ELF-1 (cell line): ENCODE measurements around the gene NUPR2.
"Not testable (repeated sequence)": the region's sequence is repeated elsewhere in the genome, so short reads cannot be mapped to it uniquely, and the experiment has no call there.

ENCODE experiments used
- DNase-seq: peaks from one replicate; pipeline ENCODE4 v3.0.0-alpha.2; 2016; ENCODE audit warnings: low read depth, low spot score

NUPR2 gene, protein sequence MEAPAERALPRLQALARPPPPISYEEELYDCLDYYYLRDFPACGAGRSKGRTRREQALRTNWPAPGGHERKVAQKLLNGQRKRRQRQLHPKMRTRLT

GRCh38 chr7:56115852-56116538 is at the start of gene NUPR2:
NUPR2 (minus strand) TSS chr7:56116417; CDS start chr7:56116314, 103 bp downstream.
- peak; percentile 58 for DNase-seq

GRCh38 chr7:56157238-56157790 is 41.1 kb upstream of the NUPR2 start:
- DNase-seq = no peak

GRCh38 chr7:56131062-56131461 is 14.8 kb upstream of the NUPR2 start:
- DNase-seq = not testable (repeated sequence)

DNA sequence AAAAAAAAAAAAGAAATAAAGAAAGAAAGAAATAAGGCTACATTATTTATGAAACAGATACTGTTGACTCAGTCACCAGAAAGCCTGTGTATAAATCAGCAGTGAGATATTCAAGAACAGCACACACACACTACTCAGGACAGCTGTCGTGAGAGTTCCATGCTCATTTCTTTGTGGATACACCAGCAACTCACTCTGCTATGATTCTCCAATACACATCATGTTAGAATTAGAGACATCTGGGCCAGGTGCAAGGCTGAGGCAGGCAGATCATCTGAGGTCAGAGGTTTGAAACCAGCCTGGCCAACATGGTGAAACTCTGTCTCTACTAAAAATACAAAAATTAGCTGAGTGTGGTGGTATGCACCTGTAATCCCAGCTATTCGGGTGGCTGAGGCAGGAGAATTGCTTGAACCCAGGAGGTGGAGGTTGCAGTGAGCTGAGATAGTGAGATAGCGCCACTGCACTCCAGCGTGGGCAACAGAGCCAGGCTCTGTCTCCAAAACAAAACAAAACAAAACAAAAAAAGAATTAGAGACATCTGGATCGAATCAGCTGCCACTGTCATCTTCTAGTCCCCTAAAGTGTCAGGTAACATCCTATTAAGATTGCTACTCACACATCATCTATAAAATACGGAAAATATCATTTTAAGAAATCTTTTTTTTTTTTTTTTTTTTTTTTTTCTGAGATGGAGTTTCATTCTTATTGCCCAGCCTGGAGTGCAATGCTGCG is 11.2 kb upstream of the NUPR2 start:
- DNase-seq = no peak

DNA sequence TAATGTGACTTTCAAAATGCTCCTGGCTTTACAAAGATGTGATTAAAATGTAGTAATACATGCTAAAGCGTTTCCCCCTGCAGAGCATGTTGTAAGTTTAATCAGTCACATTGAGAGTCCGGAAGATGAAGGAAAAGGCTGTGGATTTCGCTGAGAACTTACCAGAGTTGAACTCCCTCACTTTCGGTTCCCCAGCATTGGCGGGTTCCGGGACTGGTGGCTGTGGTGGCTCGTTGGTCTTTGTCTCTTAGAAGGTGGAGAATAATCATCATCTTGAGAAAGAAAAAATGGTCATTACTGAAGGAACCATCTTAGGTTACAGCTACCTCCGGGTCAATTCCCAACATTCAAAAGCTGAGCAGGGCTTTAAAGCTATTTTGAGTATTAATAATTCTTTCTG is 9.6 kb upstream of the NUPR2 start:
- DNase-seq = no peak

DNA sequence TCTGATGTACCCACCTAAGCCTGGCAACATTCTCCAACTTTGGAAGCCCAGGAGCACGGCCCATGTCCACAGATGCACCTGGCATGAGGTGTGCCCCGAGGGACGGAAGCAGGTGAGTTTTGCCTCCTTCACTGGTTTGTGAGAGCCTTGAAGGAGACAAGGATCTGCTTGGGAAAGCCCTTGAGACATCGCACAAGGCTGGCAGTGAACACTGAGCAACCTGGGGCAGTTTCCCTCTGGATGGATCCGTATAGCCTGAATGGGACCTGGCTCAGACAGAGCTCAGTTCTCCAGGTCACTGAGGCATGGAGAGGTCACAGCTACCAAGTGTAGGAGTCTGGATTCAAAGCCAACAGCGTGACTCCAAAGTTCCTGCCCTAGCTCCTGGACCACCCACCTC is 8.8 kb upstream of the NUPR2 start:
- DNase-seq = no peak

GRCh38 chr7:56121440-56121839 is 5.2 kb upstream of the NUPR2 start:
- no peak for DNase-seq

GRCh38 chr7:56112244-56112643 is 4.0 kb downstream of the NUPR2 start:
- not testable (repeated sequence) for DNase-seq

DNA sequence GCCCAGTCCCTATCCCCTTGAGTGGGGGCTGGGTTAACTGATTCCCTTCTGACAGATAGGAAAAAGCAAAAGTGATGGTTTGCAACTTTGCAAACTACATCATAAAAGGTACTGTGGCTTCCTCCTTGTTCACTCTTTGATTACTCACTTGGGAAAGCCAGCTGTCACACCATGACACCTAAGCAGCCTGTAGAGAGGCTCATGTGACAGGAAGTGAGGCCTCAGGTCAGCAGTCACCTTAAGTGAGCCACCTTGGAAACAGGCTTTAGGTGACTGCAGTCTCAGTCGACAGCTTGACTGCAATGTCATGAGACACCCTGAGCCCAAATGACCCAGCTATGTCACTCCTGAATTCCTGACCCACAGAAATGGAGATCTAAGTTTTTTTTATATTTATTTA is 5.6 kb downstream of the NUPR2 start:
- DNase-seq = no peak

GRCh38 chr7:56107954-56108258 is 8.3 kb downstream of the NUPR2 start:
- no peak for DNase-seq

DNA sequence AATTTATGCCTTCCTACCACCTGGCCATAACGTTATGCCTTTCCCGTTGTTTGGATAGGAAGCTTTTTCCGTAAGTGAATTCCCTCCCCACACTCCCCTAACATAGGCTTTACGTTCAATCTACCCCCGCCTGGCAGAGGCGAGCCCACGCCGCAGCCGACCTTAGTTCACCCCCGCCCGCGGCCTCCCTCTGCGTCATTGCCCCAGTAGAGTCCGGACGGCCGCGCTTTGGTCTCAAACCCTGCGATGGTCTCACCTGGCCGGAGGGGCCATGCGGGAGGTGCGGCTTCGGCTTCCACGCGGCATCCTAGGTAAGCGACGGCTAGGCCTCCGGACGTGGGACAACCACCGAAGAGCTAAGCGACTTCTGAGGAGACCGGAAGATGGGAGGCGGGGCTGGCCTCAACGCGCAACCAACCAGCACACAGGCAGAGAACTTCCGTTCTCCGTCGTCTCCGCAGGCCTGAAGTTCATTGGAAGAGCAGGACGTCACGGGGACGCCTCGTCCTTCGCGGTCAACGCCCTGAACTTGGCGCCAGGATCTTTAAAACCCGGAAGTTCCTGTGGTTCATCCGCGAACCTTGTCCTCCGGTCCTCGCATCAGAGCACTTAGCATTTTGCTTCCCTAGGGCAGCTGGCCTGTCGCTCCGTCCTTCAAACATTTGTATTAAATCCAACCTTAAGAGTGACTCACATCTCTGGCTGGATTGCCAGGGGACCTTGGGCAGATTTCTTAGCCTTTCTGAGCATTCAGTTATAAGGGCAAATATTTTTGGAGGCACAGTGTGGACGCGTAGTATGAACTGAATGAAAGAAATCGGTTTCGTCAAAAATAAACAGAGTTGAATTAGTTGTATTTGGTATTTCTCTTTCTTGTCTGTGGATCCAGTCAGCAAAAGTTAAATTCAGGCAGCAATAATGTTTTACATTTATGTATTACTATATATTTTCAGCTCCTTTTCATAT is 9.8 kb downstream of the NUPR2 start, which contains the start of gene CHCHD2:
CHCHD2 (minus strand) TSS at position 369 of the 966 bp plus-strand sequence; CDS start at position 306, 63 bp downstream.
- DNase-seq = peak; percentile 99

- DNase-seq = peak; percentile 18
These were observed 10.7 kb downstream of the NUPR2 start for GRCh38 chr7:56105508-56105907.

GRCh38 chr7:56104138-56104537 is 12.1 kb downstream of the NUPR2 start:
- DNase-seq = not testable (repeated sequence)

GRCh38 chr7:56099653-56100052 is 16.6 kb downstream of the NUPR2 start:
- no peak for DNase-seq

DNA sequence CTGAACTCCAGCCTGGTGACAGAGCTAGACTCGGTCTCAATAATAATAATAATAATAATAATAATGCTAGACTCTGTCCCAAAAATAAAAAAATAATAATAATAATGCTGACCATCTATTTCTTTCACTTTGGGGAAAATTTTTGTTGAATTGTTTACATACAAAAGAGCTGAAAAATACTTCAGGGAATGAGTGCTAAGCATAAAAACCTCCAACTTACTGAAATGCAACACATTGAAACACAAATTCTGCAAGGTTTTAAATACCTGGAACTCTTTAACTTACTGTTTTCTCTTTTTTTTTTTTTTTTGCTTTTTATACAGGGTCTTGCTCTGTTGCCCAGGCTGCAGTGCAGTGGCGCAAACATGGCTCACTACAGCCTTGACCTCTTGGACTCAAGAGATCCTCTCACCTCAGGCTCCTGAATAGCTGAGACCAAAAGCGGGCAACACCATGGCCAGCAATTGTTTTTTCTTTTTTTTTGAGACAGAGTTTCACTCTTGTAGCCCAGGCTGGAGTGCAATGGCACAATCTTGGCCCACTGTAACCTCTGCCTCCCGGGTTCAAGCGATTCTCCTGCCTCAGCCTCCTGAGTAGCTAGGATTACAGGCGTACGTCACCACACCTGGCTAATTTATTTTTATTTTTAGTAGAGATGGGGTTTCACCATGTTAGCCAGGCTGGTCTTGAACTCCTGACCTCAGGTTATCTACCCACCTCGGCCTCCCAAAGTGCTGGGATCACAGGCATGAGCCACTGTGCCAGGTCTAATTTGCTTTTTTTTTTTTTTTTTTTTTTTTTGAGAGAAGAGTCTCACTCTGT is 17.8 kb downstream of the NUPR2 start:
- not testable (repeated sequence) for DNase-seq

GRCh38 chr7:56097700-56098099 is 18.5 kb downstream of the NUPR2 start:
- DNase-seq = no peak

DNA sequence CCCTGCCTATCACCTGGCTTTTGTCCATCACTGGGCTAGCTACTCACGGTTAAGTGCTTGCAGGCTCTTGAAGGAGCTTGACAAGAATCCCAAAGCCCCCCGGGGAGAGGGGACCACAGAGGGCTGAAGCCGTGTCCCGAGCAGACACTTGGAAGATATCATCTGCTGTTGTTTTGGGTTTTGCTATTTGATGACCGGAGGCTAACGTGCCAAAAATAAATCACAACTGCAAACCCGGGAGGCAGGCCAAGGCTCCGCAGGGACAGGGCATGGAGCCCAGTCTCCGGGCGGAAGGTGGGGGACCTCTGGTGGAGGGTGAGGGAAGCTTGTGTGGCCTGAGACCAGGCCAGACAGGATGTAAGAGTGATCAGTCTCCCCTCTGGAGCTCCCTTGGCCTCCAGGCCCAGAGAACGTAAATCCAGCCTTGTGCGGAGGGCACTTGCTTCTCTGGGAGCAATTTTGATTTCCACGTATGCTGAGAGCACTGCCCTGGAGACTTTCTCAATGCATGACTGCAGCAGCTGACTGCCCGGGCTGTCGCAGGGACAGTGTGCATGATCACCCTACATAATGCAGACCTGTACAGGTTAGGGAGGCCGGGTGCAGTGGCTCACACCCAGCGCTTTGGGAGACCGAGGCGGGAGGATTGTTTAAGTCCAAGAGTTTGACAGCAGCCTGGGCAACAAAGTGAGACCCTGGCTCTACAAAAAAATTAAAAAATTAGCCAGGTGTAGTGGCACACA is 23.3 kb downstream of the NUPR2 start, which contains the start of gene PHKG1:
PHKG1 (minus strand) TSS at position 164 of the 743 bp plus-strand sequence. CDS start 4,011 bp downstream, outside the sequence.
- DNase-seq = peak; percentile 68

GRCh38 chr7:56092388-56092787 is 23.8 kb downstream of the NUPR2 start:
- not testable (repeated sequence) for DNase-seq

GRCh38 chr7:56091591-56091990 is 24.6 kb downstream of the NUPR2 start:
- no peak for DNase-seq

- no peak for DNase-seq
These were observed 28.8 kb downstream of the NUPR2 start for GRCh38 chr7:56087445-56087844.
